AG04450 (cell line): ENCODE results near the gene NOTCH3. TPM values are rescaled to one million over a fixed set of nuclear protein-coding genes. Genes with fewer than 3 reads are reported as not detected.
A peak's percentile ranks its signal among the peaks of the same experiment; 100 is the strongest.

Experiments
- CTCF ChIA-PET: fragments of 300-600, 350-600 bp; formaldehyde crosslinking; extraction: SDS; loops from one replicate; lab custom pipeline; 2022; ENCODE audit warnings: antibody characterized with exemption, inconsistent platforms; lab: Charles Lee
- POLR2A ChIA-PET: fragments of 350-600 bp; formaldehyde crosslinking; extraction: SDS; loops from one replicate; lab custom pipeline; 2021; ENCODE audit warnings: antibody characterized with exemption, inconsistent platforms; lab: Yijun Ruan, JAX
- DNase-seq: peaks from one replicate; pipeline ENCODE4 v3.0.0-alpha.2; 2011; ENCODE audit warnings: low read depth, low spot score
- H3K27ac ChIP-seq: one replicate; pipeline ENCODE4 v1.5.1; 2012; ENCODE audit warnings: low read depth, low read length, control low read depth
- H3K27me3 ChIP-seq: one replicate; pipeline ENCODE4 v1.6.0; 2012; ENCODE audit warnings: low read length; ENCODE audit not compliant: control insufficient read depth, insufficient read depth
- H3K4me3 ChIP-seq: 2 replicates; pipeline ENCODE4 v1.5.1; 2011; ENCODE audit warnings: mild to moderate bottlenecking, low read depth, low read length, control low read depth
- H3K9me3 ChIP-seq: 2 replicates; pipeline ENCODE4 v1.5.1; 2012; ENCODE audit warnings: low read length; ENCODE audit not compliant: control insufficient read depth, insufficient read depth
- CTCF ChIP-seq: IDR thresholded peaks from 2 replicates; pipeline ENCODE4 v1.5.1; 2011; ENCODE audit warnings: low read depth, low read length, control low read depth, inconsistent platforms
- polyA plus RNA-seq: library from polyadenylated mRNA; depleted of rRNA; stranded (reverse); fragments of >200 nt; gene quantifications from 2 replicates; pipeline ENCODE4 v1.2.3, GENCODE V29; 2011

NOTCH3 gene
- polyA plus RNA-seq, 1 experiment = 8.8 TPM

GRCh38 chr19:15116856-15117255 is 83.9 kb downstream of the NOTCH3 start:
- no peak for TF ChIP-seq CTCF
- Histone ChIP-seq H3K4me3 (no peak overlapping the region), H3K27me3 (no peaks in the 10 kb centered on the region), H3K27ac (no peak overlapping the region), H3K9me3 (peaks cover 16% of the 10 kb centered on the region)
- CTCF ChIA-PET = no interaction called here
- DNase-seq = no peak
- POLR2A ChIA-PET = no interaction called here

- POLR2A ChIA-PET = interaction anchor here (0.7 kb wide), 1 partner anchor 962 kb away, joined by 3 read pairs; no protein-coding TSS in a partner anchor
These were observed 84.8 kb downstream of the NOTCH3 start for GRCh38 chr19:15115762-15116615.

GRCh38 chr19:15115080-15115479 is 85.7 kb downstream of the NOTCH3 start:
- no peak for TF ChIP-seq CTCF
- Histone ChIP-seq H3K27ac (peak overlapping the region; percentile 39), H3K9me3 (peaks cover 16% of the 10 kb centered on the region), H3K4me3 (no peak overlapping the region), H3K27me3 (no peaks in the 10 kb centered on the region)
- no peak for DNase-seq
- ChIA-PET POLR2A (no interaction called here), CTCF (no interaction called here)

More at GRCh38 chr19:15115762-15116615, 84.8 kb downstream of the NOTCH3 start:
- no peak for TF ChIP-seq CTCF
- DNase-seq = no peak
- CTCF ChIA-PET = no interaction called here
- Histone ChIP-seq H3K27ac (peak overlapping the region; percentile 39), H3K4me3 (no peak overlapping the region), H3K27me3 (no peaks in the 10 kb centered on the region), H3K9me3 (peaks cover 16% of the 10 kb centered on the region)

GRCh38 chr19:15114153-15114540 is 86.6 kb downstream of the NOTCH3 start:
- H3K27me3 ChIP-seq = no peaks in the 10 kb centered on the region
- DNase-seq = no peak
- no peak overlapping the region for H3K4me3 ChIP-seq
- CTCF ChIA-PET = interaction anchor here (0.7 kb wide), 1 partner anchor 130 kb away, joined by 4 read pairs; no protein-coding TSS in a partner anchor
- TF ChIP-seq CTCF = no peak
- POLR2A ChIA-PET = interaction anchor here (1.5 kb wide), 1 partner anchor 305 kb away, joined by 5 read pairs; the partner anchor contains the start of gene AKAP8L
- peaks cover 13% of the 10 kb centered on the region for H3K9me3 ChIP-seq
- H3K27ac ChIP-seq = peak overlapping the region; percentile 57
